Measurements from ENCODE around the gene HNRNPC. TPM values are rescaled to one million over a fixed set of nuclear protein-coding genes. Genes with fewer than 3 reads are reported as not detected.

HNRNPC gene
- polyA plus RNA-seq, 1 donor from 2014 or later, result 1,176 TPM

GRCh38 chr14:21206753-21207684 lies 62.2 kb downstream of the HNRNPC start:
- no peak overlapping the region for H3K9ac ChIP-seq (ENCODE audit: low read length)
- no peak overlapping the region for H2AFZ ChIP-seq (ENCODE audit: low read depth, low read length)
- H3K36me3 ChIP-seq (ENCODE audit: insufficient read depth, low read length), result no peaks in the 10 kb centered on the region
- H3K79me2 ChIP-seq (replicated peaks; ENCODE audit: insufficient read depth, low read length), result peaks cover under 1% of the 10 kb centered on the region
- no peaks in the 10 kb centered on the region for H3F3A ChIP-seq (ENCODE audit: insufficient read depth, low read length, poor library complexity, severe bottlenecking)
- no peaks in the 10 kb centered on the region for H3K9me3 ChIP-seq (ENCODE audit: low read length)
- no peaks in the 10 kb centered on the region for H3K27me3 ChIP-seq (ENCODE audit: insufficient read depth, low read depth, low read length)
- H3K27ac ChIP-seq (ENCODE audit: low read length), result no peak overlapping the region
- H3K4me3 ChIP-seq (ENCODE audit: low read length), result no peak overlapping the region
- TF ChIP-seq MXI1 (conservative IDR thresholded peaks at IDR 0.05; ENCODE audit: poor library complexity, severe bottlenecking) (no peak), POLR2AphosphoS5 (IDR thresholded peaks at IDR 0.05) (no peak), SMC3 (conservative IDR thresholded peaks at IDR 0.05; ENCODE audit: poor library complexity) (no peak), REST (IDR thresholded peaks at IDR 0.05; ENCODE audit: borderline replicate concordance) (no peak), EP300 (conservative IDR thresholded peaks at IDR 0.05; ENCODE audit: poor library complexity, severe bottlenecking) (no peak), EZH2 (IDR thresholded peaks at IDR 0.05; ENCODE audit: borderline replicate concordance, insufficient read depth, low read length, poor library complexity, severe bottlenecking) (no peak), CTCF (IDR thresholded peaks at IDR 0.05; ENCODE audit: poor library complexity, severe bottlenecking) (no peak), RAD21 (conservative IDR thresholded peaks at IDR 0.05) (no peak), TAF1 (IDR thresholded peaks at IDR 0.05; ENCODE audit: low read depth) (no peak)
- H3K9me2 ChIP-seq (ENCODE audit: insufficient read depth, low read length), result no peaks in the 10 kb centered on the region
- H4K20me1 ChIP-seq (ENCODE audit: insufficient read depth), result no peaks in the 10 kb centered on the region
- H3K4me2 ChIP-seq (ENCODE audit: low read length), result no peak overlapping the region

GRCh38 chr14:21205678-21206581 lies 63.3 kb downstream of the HNRNPC start:
- no peaks in the 10 kb centered on the region for H3K9me3 ChIP-seq (ENCODE audit: low read length)
- no peaks in the 10 kb centered on the region for H4K20me1 ChIP-seq (ENCODE audit: insufficient read depth)
- TF ChIP-seq EZH2 (IDR thresholded peaks at IDR 0.05; ENCODE audit: borderline replicate concordance, insufficient read depth, low read length, poor library complexity, severe bottlenecking) (no peak), EP300 (conservative IDR thresholded peaks at IDR 0.05; ENCODE audit: poor library complexity, severe bottlenecking) (no peak), POLR2AphosphoS5 (IDR thresholded peaks at IDR 0.05) (peak; percentile 4), REST (IDR thresholded peaks at IDR 0.05; ENCODE audit: borderline replicate concordance) (no peak), SMC3 (conservative IDR thresholded peaks at IDR 0.05; ENCODE audit: poor library complexity) (no peak), TAF1 (IDR thresholded peaks at IDR 0.05; ENCODE audit: low read depth) (no peak)
- H3K79me2 ChIP-seq (replicated peaks; ENCODE audit: insufficient read depth, low read length), result no peaks in the 10 kb centered on the region
- H3F3A ChIP-seq (ENCODE audit: insufficient read depth, low read length, poor library complexity, severe bottlenecking), result no peaks in the 10 kb centered on the region
- no peaks in the 10 kb centered on the region for H3K9me2 ChIP-seq (ENCODE audit: insufficient read depth, low read length)
- no peaks in the 10 kb centered on the region for H3K36me3 ChIP-seq (ENCODE audit: insufficient read depth, low read length)
- H3K9ac ChIP-seq (ENCODE audit: low read length), result no peak overlapping the region
- H3K4me2 ChIP-seq (ENCODE audit: low read length), result no peak overlapping the region
- no peaks in the 10 kb centered on the region for H3K27me3 ChIP-seq (ENCODE audit: insufficient read depth, low read depth, low read length)
- H3K27ac ChIP-seq (ENCODE audit: low read length), result no peak overlapping the region
- H2AFZ ChIP-seq (ENCODE audit: low read depth, low read length), result no peak overlapping the region
- H3K4me3 ChIP-seq (ENCODE audit: low read length), result no peak overlapping the region

Data from neural cell (in vitro differentiated cells).